ENCODE measurements around the gene COQ7. TPM values are rescaled to one million over a fixed set of nuclear protein-coding genes. Genes with fewer than 3 reads are reported as not detected.

Gene COQ7
- total and polyA plus RNA-seq, 7 experiments from 2014 or later: 16.7 to 20.4 (median 19.3) TPM

DNA sequence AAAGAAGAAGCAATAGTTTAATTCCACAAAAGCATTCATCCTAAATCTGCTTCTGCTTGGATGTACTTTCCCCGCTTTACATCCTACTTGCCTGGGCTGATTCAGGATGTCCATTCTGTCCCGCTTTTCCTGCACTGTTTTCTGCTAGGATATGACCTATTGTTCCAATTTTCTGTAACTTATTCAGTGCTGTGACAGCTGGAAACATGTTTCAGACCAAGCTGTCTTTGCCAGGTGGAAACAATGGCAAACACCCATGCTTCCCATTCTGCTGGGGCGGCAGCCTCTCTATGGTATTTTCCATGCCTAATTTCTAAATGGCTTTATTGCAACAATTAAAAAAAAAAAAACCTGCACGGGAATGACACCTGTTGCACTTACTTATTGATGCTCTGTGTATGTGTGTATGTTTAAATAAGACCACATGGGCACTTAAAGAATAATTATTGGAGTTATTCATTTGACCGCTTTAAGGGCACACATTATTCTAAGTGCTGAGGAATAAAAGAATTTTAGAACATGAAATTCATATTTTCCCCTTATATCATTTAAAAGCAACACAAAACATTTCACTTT lies 21.0 kb downstream of the COQ7 start:
- ChIA-PET POLR2A (no interaction called here), CTCF (interaction anchor here (0.5 to 0.7 kb wide), 2 partner anchors 35 to 177 kb away, joined by 3 read pairs; no protein-coding TSS in a partner anchor)
- Histone ChIP-seq H3K36me3 (ENCODE audit: control insufficient read depth in 2 of 3, insufficient read depth in 3 of 3, low read length in 3 of 3) (no peaks in the 10 kb centered on the region), H3K27me3 (ENCODE audit: control insufficient read depth in 2 of 2, insufficient read depth in 2 of 2, low read length in 2 of 2) (no peaks in the 10 kb centered on the region), H3K4me3 (ENCODE audit: low read length) (no peak overlapping the region), H3K27ac (ENCODE audit: low read depth, low read length) (no peak overlapping the region), H3K4me1 (ENCODE audit: control insufficient read depth in 2 of 2, insufficient read depth in 2 of 2, low read length in 2 of 2) (peaks cover 4 to 10% of the 10 kb centered on the region in 2 donors), H3K9me3 (ENCODE audit: control insufficient read depth in 2 of 3, low read length in 3 of 3) (no peaks in the 10 kb centered on the region)
- H3K36me3 Mint-ChIP-seq: peaks cover 0 to 1% (median 0%) of the 10 kb centered on the region in 5 donors
- intact Hi-C loops (cut with micrococcal nuclease): loop anchor here in 1 of 2 donors (5.0 to 10.0 kb wide), 3 partner anchors 469 to 1296 kb away; partner anchors contain the start of gene VPS35L
- H3K4me1 Mint-ChIP-seq: peaks cover 0 to 7% (median 0%) of the 10 kb centered on the region in 7 donors
- H3K9me3 Mint-ChIP-seq: peaks cover 0 to 18% (median 0%) of the 10 kb centered on the region in 11 donors
- peak overlapping the region in 1 of 9 donors; percentile 31 for H3K27ac Mint-ChIP-seq
- DNase-seq (no peak), ATAC-seq (no peak)
- no peak overlapping the region for H3K4me3 Mint-ChIP-seq
- peaks cover 4 to 14% (median 6%) of the 10 kb centered on the region in 5 donors for H3K27me3 Mint-ChIP-seq

DNA sequence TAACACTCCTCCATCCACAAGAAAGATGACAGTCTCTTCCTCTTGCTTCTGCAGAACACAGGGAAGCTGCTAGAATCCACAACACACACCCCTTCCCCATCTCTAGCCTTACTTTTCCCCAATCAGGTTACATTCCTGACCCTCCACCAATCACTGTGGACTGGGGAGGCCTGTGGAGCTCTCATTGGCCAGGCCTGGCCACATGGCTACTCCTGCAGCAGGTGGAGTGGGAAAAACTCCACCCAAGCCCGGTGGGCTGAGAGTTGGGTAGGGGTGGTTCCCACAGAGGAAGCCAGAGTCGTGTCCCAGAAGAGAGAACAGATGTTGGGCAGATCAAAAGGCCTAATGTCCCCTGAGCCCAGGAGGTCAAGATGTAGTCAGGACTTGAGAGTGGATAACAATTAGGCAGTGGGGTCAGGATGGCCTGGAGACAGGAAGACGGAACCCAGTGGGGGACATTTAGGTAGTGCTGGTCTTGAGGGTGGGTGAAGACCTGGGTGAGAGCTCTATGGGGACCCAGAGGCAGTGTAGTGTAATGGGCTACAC lies 22.1 kb downstream of the COQ7 start:
- no peak overlapping the region for H3K27ac ChIP-seq (ENCODE audit: low read depth, low read length)
- ATAC-seq (no peak), DNase-seq (no peak)
- ChIA-PET CTCF (interaction anchor here (0.6 to 0.7 kb wide), 3 partner anchors 10 to 111 kb away, joined by 3 to 4 read pairs (median 3); no protein-coding TSS in a partner anchor), POLR2A (no interaction called here)
- Mint-ChIP-seq H3K4me3 (no peak overlapping the region), H3K36me3 (peaks cover 0 to 1% (median 0%) of the 10 kb centered on the region in 5 donors), H3K27me3 (peaks cover 4 to 15% (median 8%) of the 10 kb centered on the region in 5 donors), H3K9me3 (peaks cover 0 to 18% (median 0%) of the 10 kb centered on the region in 11 donors), H3K27ac (no peak overlapping the region), H3K4me1 (peaks cover 0 to 7% (median 0%) of the 10 kb centered on the region in 7 donors)
- H3K4me1 ChIP-seq (ENCODE audit: control insufficient read depth in 2 of 2, insufficient read depth in 2 of 2, low read length in 2 of 2): peaks cover 4 to 10% of the 10 kb centered on the region in 2 donors
- intact Hi-C loops (cut with micrococcal nuclease): loop anchor here in 1 of 2 donors (5.0 to 10.0 kb wide), 3 partner anchors 468 to 1295 kb away; partner anchors contain the start of gene VPS35L
- no peaks in the 10 kb centered on the region for H3K36me3 ChIP-seq (ENCODE audit: control insufficient read depth in 2 of 3, insufficient read depth in 3 of 3, low read length in 3 of 3)
- no peaks in the 10 kb centered on the region for H3K27me3 ChIP-seq (ENCODE audit: control insufficient read depth in 2 of 2, insufficient read depth in 2 of 2, low read length in 2 of 2)
- H3K4me3 ChIP-seq (ENCODE audit: low read length): no peak overlapping the region
- H3K9me3 ChIP-seq (ENCODE audit: control insufficient read depth in 2 of 3, low read length in 3 of 3): no peaks in the 10 kb centered on the region

DNA sequence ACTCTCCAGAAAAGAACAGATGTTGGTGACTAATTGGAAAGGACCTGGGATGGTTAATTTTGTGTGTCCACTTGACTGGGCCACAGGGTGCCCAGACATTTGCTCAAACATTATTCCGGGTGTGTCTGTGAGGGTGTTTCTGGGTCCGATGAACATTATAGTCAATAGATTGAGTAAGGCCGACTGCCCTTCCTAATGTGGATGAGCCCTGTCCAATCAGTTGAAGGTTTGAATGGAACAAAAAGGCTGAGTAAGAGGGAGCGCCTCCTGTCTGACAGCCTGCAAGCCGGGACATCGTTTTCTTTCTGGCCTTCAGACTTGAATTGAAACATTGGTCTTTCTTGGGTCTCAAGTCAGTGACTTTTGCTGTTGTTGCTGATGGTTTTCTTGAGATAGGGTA lies 23.5 kb downstream of the COQ7 start:
- Mint-ChIP-seq H3K27me3 (peaks cover under 1 to 13% (median 8%) of the 10 kb centered on the region in 5 donors), H3K4me3 (no peak overlapping the region), H3K4me1 (peaks cover 0 to 9% (median 0%) of the 10 kb centered on the region in 7 donors), H3K36me3 (peaks cover 0 to 1% (median 0%) of the 10 kb centered on the region in 5 donors), H3K27ac (no peak overlapping the region), H3K9me3 (peaks cover 0 to 21% (median 0%) of the 10 kb centered on the region in 11 donors)
- Histone ChIP-seq H3K4me3 (ENCODE audit: low read length) (no peak overlapping the region), H3K9me3 (ENCODE audit: control insufficient read depth in 2 of 3, low read length in 3 of 3) (no peaks in the 10 kb centered on the region), H3K27me3 (ENCODE audit: control insufficient read depth in 2 of 2, insufficient read depth in 2 of 2, low read length in 2 of 2) (no peaks in the 10 kb centered on the region), H3K36me3 (ENCODE audit: control insufficient read depth in 2 of 3, insufficient read depth in 3 of 3, low read length in 3 of 3) (no peaks in the 10 kb centered on the region), H3K4me1 (ENCODE audit: control insufficient read depth in 2 of 2, insufficient read depth in 2 of 2, low read length in 2 of 2) (peaks cover 4 to 10% of the 10 kb centered on the region in 2 donors), H3K27ac (ENCODE audit: low read depth, low read length) (no peak overlapping the region)
- no peak for DNase-seq
- ChIA-PET CTCF (no interaction called here), POLR2A (no interaction called here)
- intact Hi-C loops (cut with micrococcal nuclease): no loop called here
- no peak for ATAC-seq

DNA sequence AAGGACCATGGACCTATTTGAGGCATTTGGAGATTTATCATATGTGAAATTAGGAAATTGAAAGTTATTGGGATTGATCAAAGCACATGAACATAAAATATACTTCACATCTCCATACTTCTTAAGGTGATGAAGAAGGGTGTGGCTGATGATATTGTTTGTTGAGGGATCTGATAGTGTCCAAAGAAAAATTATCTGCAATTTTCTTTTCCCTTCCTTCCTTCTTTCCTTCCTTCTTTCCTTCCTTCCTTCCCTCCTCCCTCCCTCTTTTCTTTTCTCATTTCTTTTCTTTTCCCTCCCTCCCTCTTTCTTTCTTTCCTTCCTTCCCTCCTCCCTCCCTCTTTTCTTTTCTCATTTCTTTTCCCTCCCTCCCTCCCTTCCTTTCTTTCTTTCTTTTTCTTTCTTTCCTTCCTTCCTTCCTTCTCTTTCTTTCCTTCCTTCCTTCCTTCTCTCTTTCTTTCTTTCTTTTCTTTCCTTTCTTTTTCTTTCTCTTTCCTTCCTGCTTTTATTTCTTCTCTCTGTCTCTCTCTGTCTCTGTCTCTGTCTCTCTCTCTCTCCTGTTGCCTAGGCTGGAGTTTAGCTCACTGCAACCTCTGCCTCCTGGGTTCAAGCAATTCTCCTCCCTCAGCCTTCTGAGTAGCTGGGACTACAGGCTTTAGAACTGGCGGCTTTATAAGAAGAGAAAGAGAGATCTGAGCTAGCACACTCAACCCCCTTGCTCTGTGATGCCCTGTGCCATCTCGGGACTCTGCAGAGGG lies 25.4 kb downstream of the COQ7 start:
- no peaks in the 10 kb centered on the region for H3K4me1 ChIP-seq (ENCODE audit: control insufficient read depth in 2 of 2, insufficient read depth in 2 of 2, low read length in 2 of 2)
- no peak overlapping the region for H3K27ac Mint-ChIP-seq
- no peaks in the 10 kb centered on the region for H3K36me3 ChIP-seq (ENCODE audit: control insufficient read depth in 2 of 3, insufficient read depth in 3 of 3, low read length in 3 of 3)
- H3K27me3 ChIP-seq (ENCODE audit: control insufficient read depth in 2 of 2, insufficient read depth in 2 of 2, low read length in 2 of 2): no peaks in the 10 kb centered on the region
- peaks cover under 1 to 15% (median 8%) of the 10 kb centered on the region in 5 donors for H3K27me3 Mint-ChIP-seq
- ChIA-PET POLR2A (no interaction called here), CTCF (no interaction called here)
- H3K4me3 ChIP-seq (ENCODE audit: low read length): no peak overlapping the region
- DNase-seq (no peak), ATAC-seq (no peak)
- H3K9me3 ChIP-seq (ENCODE audit: control insufficient read depth in 2 of 3, low read length in 3 of 3): no peaks in the 10 kb centered on the region
- H3K27ac ChIP-seq (ENCODE audit: low read depth, low read length): no peak overlapping the region
- intact Hi-C loops (cut with micrococcal nuclease): no loop called here
- H3K9me3 Mint-ChIP-seq: peaks cover 0 to 25% (median under 1%) of the 10 kb centered on the region in 11 donors
- H3K4me3 Mint-ChIP-seq: no peak overlapping the region
- H3K4me1 Mint-ChIP-seq: peaks cover 0 to 6% (median 0%) of the 10 kb centered on the region in 7 donors
- peaks cover 1 to 4% (median 2%) of the 10 kb centered on the region in 5 donors for H3K36me3 Mint-ChIP-seq

DNA sequence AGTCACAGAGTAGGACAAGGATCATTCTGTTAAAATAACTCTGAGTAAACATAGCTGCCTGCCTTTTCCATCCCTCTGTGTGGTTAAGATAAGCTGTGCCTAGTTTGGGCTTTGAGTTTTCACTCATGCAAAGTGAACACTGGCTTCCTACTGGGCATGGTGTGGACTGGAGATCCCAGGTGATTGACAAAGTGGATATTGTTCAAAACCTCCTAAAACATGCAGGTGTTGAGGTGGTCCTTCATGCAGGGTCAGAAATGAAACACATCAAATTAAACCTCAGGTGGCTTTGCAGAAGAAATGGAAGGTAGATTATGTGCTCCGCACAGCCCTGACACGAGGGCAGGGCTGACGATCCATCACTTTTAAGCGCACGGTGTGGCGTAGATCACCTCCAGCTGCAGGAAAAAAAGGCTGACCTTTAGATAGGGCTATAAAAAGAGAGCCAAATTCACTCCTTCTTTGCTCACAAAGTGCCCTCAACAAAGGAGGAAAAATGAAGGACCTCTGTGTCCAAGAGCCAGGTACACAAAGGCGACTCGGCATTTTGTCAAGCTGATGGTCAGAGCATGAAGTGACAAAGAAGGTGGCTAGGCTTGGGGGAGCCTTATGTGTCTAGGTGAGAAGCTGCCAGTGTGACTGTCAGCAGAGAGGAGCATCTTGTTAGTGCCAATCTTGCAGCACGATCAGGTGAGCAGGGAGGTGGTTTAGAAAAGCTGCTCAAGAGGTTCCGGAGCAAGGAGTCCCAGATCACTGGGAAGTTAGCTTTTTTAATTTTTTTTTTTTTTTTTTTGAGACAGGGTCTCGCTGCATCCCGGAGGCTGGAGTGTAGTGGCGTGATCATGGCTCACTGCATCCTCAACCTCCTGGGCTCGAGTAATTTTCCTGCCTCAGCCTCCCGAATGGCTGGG lies 26.5 kb downstream of the COQ7 start:
- ChIA-PET POLR2A (no interaction called here), CTCF (interaction anchor here (0.6 kb wide), 1 partner anchor 28 kb away, joined by 3 read pairs; no protein-coding TSS in a partner anchor)
- H3K27ac ChIP-seq (ENCODE audit: low read depth, low read length): no peak overlapping the region
- intact Hi-C loops (cut with micrococcal nuclease): no loop called here
- DNase-seq: no peak
- Mint-ChIP-seq H3K9me3 (peaks cover 0 to 27% (median 3%) of the 10 kb centered on the region in 11 donors), H3K36me3 (peaks cover 3 to 7% (median 4%) of the 10 kb centered on the region in 5 donors), H3K4me3 (no peak overlapping the region), H3K4me1 (peaks cover 0 to 6% (median 0%) of the 10 kb centered on the region in 7 donors), H3K27me3 (peaks cover 0 to 17% (median 6%) of the 10 kb centered on the region in 5 donors), H3K27ac (no peak overlapping the region)
- H3K9me3 ChIP-seq (ENCODE audit: control insufficient read depth in 2 of 3, low read length in 3 of 3): no peaks in the 10 kb centered on the region
- no peaks in the 10 kb centered on the region for H3K36me3 ChIP-seq (ENCODE audit: control insufficient read depth in 2 of 3, insufficient read depth in 3 of 3, low read length in 3 of 3)
- no peaks in the 10 kb centered on the region for H3K4me1 ChIP-seq (ENCODE audit: control insufficient read depth in 2 of 2, insufficient read depth in 2 of 2, low read length in 2 of 2)
- ATAC-seq: no peak
- no peaks in the 10 kb centered on the region for H3K27me3 ChIP-seq (ENCODE audit: control insufficient read depth in 2 of 2, insufficient read depth in 2 of 2, low read length in 2 of 2)
- H3K4me3 ChIP-seq (ENCODE audit: low read length): no peak overlapping the region

Measured in naive thymus-derived CD4-positive, alpha-beta T cell (primary cell).